Spleen (tissue), 7 donors: Measurements from ENCODE around the gene TRIM8.

Experiments used
- CTCF ChIP-seq, 11 experiments: fragments of 200-600 bp in 7 of 11; fragments of 450-650 bp in 4 of 11; sonication (generic) in 4 of 11; IDR thresholded peaks in 8 of 11; conservative IDR thresholded peaks in 3 of 11; 1 replicate in 7 of 11; 2 replicates in 4 of 11; pipeline versions ENCODE4 v1.4.0 to v1.8.0; 2016 to 2021; ENCODE audit warnings: antibody characterized with exemption in 11 of 11, inconsistent platforms in 4 of 11, mild to moderate bottlenecking in 1 of 11
- POLR2A ChIP-seq, 3 donors: fragments of 450-650 bp; IDR thresholded peaks; one replicate each; pipeline ENCODE4 v1.5.1; 2017; ENCODE audit warnings: antibody characterized with exemption in 3 of 3, mild to moderate bottlenecking in 1 of 3
- donor health status: DM: no; HTN: no; CAD: no; lungs with moderate emphysema.
- donor health status: DM: no; HTN: no; CAD: no.
- donor health status: DM: no; HTN: no; CAD: no.

GRCh38 chr10:102646610-102647442, 2.5 kb downstream of the TRIM8 start:
- TF ChIP-seq CTCF (IDR thresholded peaks at IDR 0.05 in 8 of 11, conservative IDR thresholded peaks at IDR 0.05 in 3 of 11) (no peak), POLR2A (IDR thresholded peaks at IDR 0.05) (no peak)
